ENCODE results near the gene MPZ. TPM values are rescaled to one million over a fixed set of nuclear protein-coding genes. Genes with fewer than 3 reads are reported as not detected.

The MPZ gene
- total and polyA plus RNA-seq, 7 donors: 0.30 to 2.6 (median 1.9) TPM

- no peak overlapping the region for H3K4me3 ChIP-seq
- 84 to 91% (median 86%) methylated on average over 5 of the region's 5 CpGs for WGBS, 3 donors
- no peak for ATAC-seq
These were observed 33.1 kb upstream of the MPZ start for GRCh38 chr1:161342821-161343220.

GRCh38 chr1:161342177-161342576 lies 32.4 kb upstream of the MPZ start:
- Histone ChIP-seq H3K36me3 (ENCODE audit: insufficient read depth in 1 of 2, low read depth in 1 of 2) (peaks cover 2 to 92% of the 10 kb centered on the region in 2 donors), H3K27ac (no peak overlapping the region), H3K4me3 (no peak overlapping the region), H3K9me3 (no peaks in the 10 kb centered on the region), H3K4me1 (no peaks in the 10 kb centered on the region), H3K27me3 (ENCODE audit: insufficient read depth in 3 of 3, low read length in 2 of 3) (no peaks in the 10 kb centered on the region)
- TF ChIP-seq CTCF (IDR thresholded peaks at IDR 0.05): no peak
- intact Hi-C loops (cut with DNase I): no loop called here
- 51 to 67% (median 61%) methylated on average over 2 of the region's 2 CpGs for WGBS, 3 donors
- DNase-seq (no peak), ATAC-seq (peak in 2 of 4 donors; percentile 44 to 63)

More at GRCh38 chr1:161342821-161343220, 33.1 kb upstream of the MPZ start:
- Histone ChIP-seq H3K27ac (no peak overlapping the region), H3K9me3 (no peaks in the 10 kb centered on the region), H3K36me3 (ENCODE audit: insufficient read depth in 1 of 2, low read depth in 1 of 2) (peaks cover 2 to 87% of the 10 kb centered on the region in 2 donors), H3K27me3 (ENCODE audit: insufficient read depth in 3 of 3, low read length in 2 of 3) (no peaks in the 10 kb centered on the region), H3K4me1 (no peaks in the 10 kb centered on the region)
- DNase-seq: no peak
- TF ChIP-seq CTCF (IDR thresholded peaks at IDR 0.05): no peak
- intact Hi-C loops (cut with DNase I): no loop called here

GRCh38 chr1:161335796-161336195 lies 26.0 kb upstream of the MPZ start:
- 87 to 90% (median 89%) methylated on average over 3 of the region's 3 CpGs for whole genome bisulfite sequencing, 3 donors
- no peak for ATAC-seq
- Histone ChIP-seq H3K4me1 (no peaks in the 10 kb centered on the region), H3K27me3 (ENCODE audit: insufficient read depth in 3 of 3, low read length in 2 of 3) (no peaks in the 10 kb centered on the region), H3K4me3 (no peak overlapping the region), H3K9me3 (no peaks in the 10 kb centered on the region), H3K27ac (no peak overlapping the region), H3K36me3 (ENCODE audit: insufficient read depth in 1 of 2, low read depth in 1 of 2) (peaks cover 9 to 97% of the 10 kb centered on the region in 2 donors)
- no peak for DNase-seq
- intact Hi-C loops (cut with DNase I): no loop called here
- no peak for TF ChIP-seq CTCF (IDR thresholded peaks at IDR 0.05)

- Histone ChIP-seq H3K36me3 (ENCODE audit: insufficient read depth in 1 of 2, low read depth in 1 of 2) (peaks cover 12 to 98% of the 10 kb centered on the region in 2 donors), H3K4me3 (no peak overlapping the region), H3K27ac (no peak overlapping the region), H3K27me3 (ENCODE audit: insufficient read depth in 3 of 3, low read length in 2 of 3) (no peaks in the 10 kb centered on the region), H3K9me3 (no peaks in the 10 kb centered on the region), H3K4me1 (no peaks in the 10 kb centered on the region)
- ATAC-seq: no peak
- no peak for TF ChIP-seq CTCF (IDR thresholded peaks at IDR 0.05)
- DNase-seq: no peak
- WGBS, 3 donors: 95 to 97% (median 96%) methylated on average over 9 of the region's 9 CpGs
- intact Hi-C loops (cut with DNase I): no loop called here
These were observed 23.4 kb upstream of the MPZ start for GRCh38 chr1:161333166-161333565.

- Histone ChIP-seq H3K4me1 (no peaks in the 10 kb centered on the region), H3K4me3 (no peak overlapping the region), H3K27ac (no peak overlapping the region), H3K36me3 (ENCODE audit: insufficient read depth in 1 of 2, low read depth in 1 of 2) (peaks cover 10 to 96% of the 10 kb centered on the region in 2 donors), H3K27me3 (ENCODE audit: insufficient read depth in 3 of 3, low read length in 2 of 3) (no peaks in the 10 kb centered on the region), H3K9me3 (no peaks in the 10 kb centered on the region)
- ATAC-seq (no peak), DNase-seq (no peak)
- 94 to 95% (median 95%) methylated on average over 4 of the region's 4 CpGs for WGBS, 3 donors
- TF ChIP-seq CTCF (IDR thresholded peaks at IDR 0.05): no peak
- intact Hi-C loops (cut with DNase I): no loop called here
These were observed 20.6 kb upstream of the MPZ start for GRCh38 chr1:161330346-161330745.
